Small intestine (tissue), 7 donors: ENCODE data around the gene CIPC. TPM values are rescaled to one million over a fixed set of nuclear protein-coding genes. Genes with fewer than 3 reads are reported as not detected.
A peak's percentile ranks its signal among the peaks of the same experiment; 100 is the strongest.

Source experiments
- DNase-seq, 2 donors: peaks; one replicate each; pipeline versions ENCODE4 v3.0.0 to v3.0.0-alpha.2; 2013
- FAIRE-seq: peaks from 2 replicates; lab custom pipeline; 2012; peaks lifted over from hg19 to GRCh38; lab: Jason Lieb, UNC
- H3K27ac ChIP-seq, 3 donors: one replicate each; pipeline ENCODE4 v1.5.1; 2013; ENCODE audit warnings: low read length in 2 of 3, mild to moderate bottlenecking in 2 of 3, control low read depth in 1 of 3, inconsistent platforms in 1 of 3, low read depth in 1 of 3, moderate library complexity in 1 of 3
- H3K27me3 ChIP-seq, 3 donors: one replicate each; pipeline ENCODE4 v1.6.1; 2013; ENCODE audit warnings: low read length in 3 of 3, inconsistent platforms in 1 of 3; ENCODE audit not compliant: control insufficient read depth in 3 of 3, insufficient read depth in 3 of 3
- H3K36me3 ChIP-seq, 3 donors: one replicate each; pipeline ENCODE4 v1.6.1; 2013; ENCODE audit warnings: low read length in 3 of 3, inconsistent platforms in 1 of 3, low read depth in 1 of 3, mild to moderate bottlenecking in 1 of 3, moderate library complexity in 1 of 3; ENCODE audit not compliant: control insufficient read depth in 3 of 3, insufficient read depth in 2 of 3
- H3K4me1 ChIP-seq, 3 donors: one replicate each; pipeline ENCODE4 v1.6.1; 2013; ENCODE audit warnings: low read length in 2 of 3, inconsistent platforms in 1 of 3, low read depth in 1 of 3, mild to moderate bottlenecking in 1 of 3, moderate library complexity in 1 of 3; ENCODE audit not compliant: control insufficient read depth in 3 of 3, insufficient read depth in 2 of 3
- H3K4me3 ChIP-seq, 3 donors: one replicate each; pipeline ENCODE4 v1.5.1; 2013; ENCODE audit warnings: low read length in 3 of 3, control low read depth in 1 of 3, inconsistent platforms in 1 of 3, low read depth in 1 of 3, mild to moderate bottlenecking in 1 of 3, moderate library complexity in 1 of 3
- H3K9me3 ChIP-seq, 2 donors: one replicate each; pipeline ENCODE4 v1.6.1; 2013; ENCODE audit warnings: low read depth in 1 of 2, low read length in 1 of 2; ENCODE audit not compliant: control insufficient read depth in 2 of 2, insufficient read depth in 1 of 2
- WGBS, 3 donors: extraction: QIAGEN DNeasy Blood & Tissue Kit; methylation state at CpG; one replicate each; pipeline ENCODE4 v1.1.7; 2013; 5-methylcytosine and 5-hydroxymethylcytosine counted together
- polyA plus RNA-seq, 4 donors: library from polyadenylated mRNA; stranded (reverse) in 3 of 4; unstranded in 1 of 4; fragments of 200-250 nt in 3 of 4; fragments of 120-200 nt in 1 of 4; gene quantifications; one replicate each; pipeline versions ENCODE4 v1.2.1 to v1.2.3, GENCODE V29; 2013
- donor health status: healthy with polysubstance abuse.
- donor health status: control.
- donor health status: control.
- donor health status: Bipolar disorder and iron deficiency.
- donor health status: healthy.

CIPC gene
- polyA plus RNA-seq, 4 donors: 7.6 to 26.9 (median 8.8) TPM

DNA sequence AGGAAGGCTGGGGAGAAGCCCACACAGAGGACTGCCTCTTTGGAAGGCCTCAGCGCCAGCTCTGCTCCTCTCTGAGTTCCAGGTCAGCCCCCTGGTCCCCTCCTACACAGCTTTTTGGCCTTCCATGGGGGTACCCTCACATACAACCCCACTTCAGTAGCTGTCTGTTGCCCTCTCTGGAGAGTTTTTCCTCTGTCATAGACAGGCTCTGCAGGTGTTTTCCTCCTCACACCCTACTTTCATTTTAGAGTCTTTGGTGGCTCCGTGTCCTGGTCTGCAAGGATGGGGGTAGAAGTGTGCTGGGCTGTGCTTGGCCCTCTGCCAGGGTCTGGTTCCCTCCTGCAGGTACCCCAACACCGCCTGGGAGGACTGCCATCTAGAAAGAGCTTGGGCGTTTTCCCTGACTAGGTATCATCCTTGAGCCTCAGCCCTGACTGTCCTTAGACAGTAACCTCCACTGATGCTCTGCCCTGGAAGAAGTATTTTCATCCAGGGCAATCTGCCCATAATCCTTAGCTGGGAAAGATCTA, 28.5 kb downstream of the CIPC start:
- DNase-seq (no peak), FAIRE-seq (no peak)
- H3K4me3 ChIP-seq: no peak overlapping the region
- H3K27ac ChIP-seq: no peak overlapping the region
- H3K27me3 ChIP-seq: peaks cover 0 to 49% (median 2%) of the 10 kb centered on the region in 3 donors
- no peaks in the 10 kb centered on the region for H3K9me3 ChIP-seq
- WGBS, 3 donors: 69 to 78% (median 70%) methylated on average over 4 of the region's 4 CpGs
- no peaks in the 10 kb centered on the region for H3K36me3 ChIP-seq
- peaks cover 2 to 30% (median 4%) of the 10 kb centered on the region in 3 donors for H3K4me1 ChIP-seq

DNA sequence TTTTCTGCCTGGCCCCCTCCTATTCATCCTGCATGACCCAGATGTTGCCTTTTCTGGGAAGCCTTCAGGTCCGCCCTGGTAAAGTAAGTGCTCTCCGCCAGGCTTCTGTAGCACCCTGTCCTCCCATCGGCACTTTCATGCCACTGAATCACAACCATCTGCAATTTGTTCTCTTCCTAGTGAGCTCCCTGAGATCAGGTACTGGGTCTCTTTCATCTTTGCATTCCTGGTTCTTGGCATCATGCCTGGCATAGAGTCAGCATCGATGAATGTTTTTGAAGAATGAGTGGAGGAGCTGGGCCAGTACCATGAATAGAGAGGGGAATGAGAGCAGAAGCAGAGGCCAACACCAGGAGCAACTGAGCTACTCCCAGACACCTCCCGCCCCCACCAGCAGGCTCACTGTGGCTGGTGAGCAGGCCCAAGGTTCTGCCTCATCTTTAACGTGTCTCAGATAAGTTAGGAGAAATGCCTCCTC, 30.4 kb downstream of the CIPC start:
- H3K27ac ChIP-seq: no peak overlapping the region
- peaks cover 0 to 21% (median 2%) of the 10 kb centered on the region in 3 donors for H3K4me1 ChIP-seq
- no peak for DNase-seq
- H3K27me3 ChIP-seq: peaks cover 0 to 57% (median 6%) of the 10 kb centered on the region in 3 donors
- H3K4me3 ChIP-seq: no peak overlapping the region
- H3K9me3 ChIP-seq: no peaks in the 10 kb centered on the region
- no peaks in the 10 kb centered on the region for H3K36me3 ChIP-seq
- no peak for FAIRE-seq
- 54 to 73% (median 60%) methylated on average over 6 of the region's 6 CpGs for WGBS, 3 donors

DNA sequence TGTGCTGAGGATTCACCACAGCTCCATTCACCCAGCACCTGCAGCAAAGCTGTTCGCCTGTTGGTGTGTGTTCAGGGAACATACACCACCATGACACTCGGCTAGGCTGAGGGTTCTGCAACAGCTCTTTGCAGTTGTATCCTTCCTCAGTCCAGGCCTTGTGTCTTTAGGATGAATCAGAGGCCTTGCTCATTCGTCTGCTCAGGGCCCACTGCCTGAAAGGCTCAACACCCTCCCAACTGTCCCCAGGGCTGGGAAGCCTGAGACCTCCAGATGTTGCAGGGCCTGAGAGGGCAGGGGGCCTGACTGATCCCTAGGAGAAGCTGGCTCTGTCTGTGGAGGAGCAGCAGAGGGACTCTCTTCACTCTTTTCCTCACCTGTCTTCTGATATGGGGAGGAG, 32.3 kb downstream of the CIPC start:
- peaks cover 0 to 3% (median 0%) of the 10 kb centered on the region in 3 donors for H3K4me1 ChIP-seq
- no peak overlapping the region for H3K4me3 ChIP-seq
- no peak overlapping the region for H3K27ac ChIP-seq
- H3K27me3 ChIP-seq: peaks cover 0 to 65% (median 8%) of the 10 kb centered on the region in 3 donors
- FAIRE-seq: no peak
- no peaks in the 10 kb centered on the region for H3K36me3 ChIP-seq
- no peaks in the 10 kb centered on the region for H3K9me3 ChIP-seq
- WGBS, 3 donors: 55 to 67% (median 59%) methylated on average over 3 of the region's 3 CpGs
- DNase-seq: no peak

DNA sequence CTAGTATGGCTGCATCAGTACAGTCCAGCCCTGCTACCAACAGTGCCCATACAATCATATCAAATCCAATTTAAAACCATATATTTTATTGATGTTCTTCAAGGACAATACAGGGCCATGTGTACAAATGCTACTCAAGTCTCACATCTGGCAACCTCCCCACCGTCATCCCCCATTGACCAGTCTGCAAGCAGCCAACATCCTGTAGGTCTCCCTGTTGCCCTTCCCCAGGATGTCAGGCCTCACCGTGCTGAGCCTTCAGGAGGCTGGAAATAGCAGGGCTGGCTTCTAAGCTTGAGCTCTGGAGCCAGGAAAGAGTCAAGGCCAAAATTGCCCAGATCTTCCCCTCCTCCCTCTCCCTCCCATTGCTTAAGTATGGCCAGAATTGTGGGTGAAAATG, 33.1 kb downstream of the CIPC start:
- H3K4me1 ChIP-seq: no peaks in the 10 kb centered on the region
- H3K4me3 ChIP-seq: no peak overlapping the region
- no peak for DNase-seq
- no peak for FAIRE-seq
- H3K27ac ChIP-seq: no peak overlapping the region
- 61 to 71% (median 70%) methylated on average over 2 of the region's 2 CpGs for WGBS, 3 donors
- H3K9me3 ChIP-seq: no peaks in the 10 kb centered on the region
- H3K27me3 ChIP-seq: peaks cover 0 to 60% (median 8%) of the 10 kb centered on the region in 3 donors
- no peaks in the 10 kb centered on the region for H3K36me3 ChIP-seq

DNA sequence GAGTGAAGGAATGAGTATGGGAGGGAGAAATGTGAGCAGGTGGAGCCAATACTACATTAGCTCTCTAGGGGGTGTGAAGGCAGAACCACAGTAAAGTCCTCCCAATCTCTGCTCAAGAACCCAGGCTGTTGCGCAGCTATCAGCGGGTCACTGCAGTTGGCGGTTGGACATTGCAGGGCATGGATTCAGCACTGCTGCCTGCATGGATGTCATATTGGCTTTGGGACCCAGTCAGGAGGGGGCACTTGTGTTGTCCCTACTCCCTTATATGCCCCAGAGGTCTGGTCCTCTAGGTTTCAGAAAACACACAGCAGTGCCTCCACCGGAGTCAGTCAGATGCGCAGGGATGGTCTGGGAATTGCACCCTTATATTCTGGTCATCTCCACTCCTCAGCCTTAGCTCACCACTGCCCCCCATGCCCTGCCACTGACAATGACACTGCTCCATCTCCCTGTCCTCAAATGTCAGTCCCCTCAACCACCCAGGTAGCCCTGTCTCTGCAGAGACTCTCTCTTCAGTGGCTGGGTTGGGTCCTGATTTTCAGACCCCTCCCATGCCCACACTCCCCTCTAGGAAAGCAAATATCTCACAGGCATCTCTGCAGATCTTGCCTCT, 33.9 kb downstream of the CIPC start:
- FAIRE-seq: no peak
- Histone ChIP-seq H3K36me3 (no peaks in the 10 kb centered on the region), H3K27me3 (peaks cover 3 to 53% (median 8%) of the 10 kb centered on the region in 3 donors), H3K27ac (no peak overlapping the region), H3K4me3 (no peak overlapping the region), H3K4me1 (no peaks in the 10 kb centered on the region), H3K9me3 (no peaks in the 10 kb centered on the region)
- 82 to 96% (median 94%) methylated on average over 5 of the region's 5 CpGs for WGBS, 3 donors
- DNase-seq: no peak

DNA sequence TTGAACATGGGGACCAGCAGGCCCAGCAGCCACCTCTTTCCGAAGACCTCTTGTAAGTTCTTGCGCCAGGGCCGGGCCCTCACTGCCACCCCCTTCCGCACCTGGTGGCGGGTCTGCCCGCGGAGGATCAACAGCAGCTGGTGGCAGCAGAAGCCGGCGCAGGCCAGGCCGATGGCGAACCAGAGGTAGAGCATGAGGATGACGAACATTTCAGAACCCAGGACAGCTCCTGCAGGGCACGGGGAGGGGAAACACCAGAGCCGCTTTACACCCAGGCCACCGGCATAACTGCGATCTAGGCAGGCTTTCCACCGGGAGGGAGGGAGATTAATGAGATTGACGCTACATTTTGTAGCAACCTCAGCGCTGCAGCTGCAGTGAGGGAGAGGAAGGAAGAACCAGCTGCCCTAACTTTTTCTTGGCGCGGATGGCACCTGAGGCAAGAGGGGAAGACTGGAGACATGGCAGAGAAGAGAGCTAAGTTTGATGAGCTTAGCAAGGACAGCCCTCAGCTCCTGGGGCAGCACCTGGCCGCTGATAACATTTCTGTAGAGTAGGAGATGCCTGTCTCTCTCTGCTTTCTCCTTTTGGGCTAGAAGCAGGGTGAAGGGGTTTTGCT, 35.8 kb downstream of the CIPC start:
- no peak for FAIRE-seq
- no peaks in the 10 kb centered on the region for H3K9me3 ChIP-seq
- no peaks in the 10 kb centered on the region for H3K36me3 ChIP-seq
- peaks cover 3 to 55% (median 17%) of the 10 kb centered on the region in 3 donors for H3K27me3 ChIP-seq
- H3K27ac ChIP-seq: no peak overlapping the region
- H3K4me3 ChIP-seq: no peak overlapping the region
- WGBS, 3 donors: 6 to 8% (median 7%) methylated on average over 22 of the region's 22 CpGs
- DNase-seq: peak; percentile 36 to 86
- no peaks in the 10 kb centered on the region for H3K4me1 ChIP-seq

DNA sequence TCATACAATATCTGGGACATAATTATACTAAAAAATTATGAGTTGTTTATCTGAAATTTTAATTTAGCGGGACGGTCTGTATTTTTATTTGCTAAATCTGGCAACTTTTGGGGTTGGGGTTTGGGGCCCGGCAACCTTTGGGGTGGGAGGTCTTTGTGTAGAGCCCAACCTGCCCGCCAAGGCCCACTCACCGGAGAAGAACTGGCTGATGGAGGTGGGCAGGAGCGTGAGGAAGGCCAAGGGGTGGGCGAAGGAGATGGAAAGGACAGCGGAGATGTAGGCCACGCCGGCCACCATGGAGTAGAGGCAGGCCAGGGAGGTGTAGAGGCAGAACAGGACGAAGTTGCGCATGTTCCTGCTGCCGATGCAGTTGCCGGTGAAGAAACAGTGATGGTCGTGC, 41.0 kb downstream of the CIPC start:
- H3K4me1 ChIP-seq: peaks cover 0 to 6% (median 0%) of the 10 kb centered on the region in 3 donors
- peaks cover 23 to 77% (median 25%) of the 10 kb centered on the region in 3 donors for H3K27me3 ChIP-seq
- no peak overlapping the region for H3K4me3 ChIP-seq
- FAIRE-seq (no peak), DNase-seq (no peak)
- H3K36me3 ChIP-seq: no peaks in the 10 kb centered on the region
- no peaks in the 10 kb centered on the region for H3K9me3 ChIP-seq
- 79 to 81% (median 81%) methylated on average over 15 of the region's 15 CpGs for WGBS, 3 donors
- H3K27ac ChIP-seq: no peak overlapping the region

DNA sequence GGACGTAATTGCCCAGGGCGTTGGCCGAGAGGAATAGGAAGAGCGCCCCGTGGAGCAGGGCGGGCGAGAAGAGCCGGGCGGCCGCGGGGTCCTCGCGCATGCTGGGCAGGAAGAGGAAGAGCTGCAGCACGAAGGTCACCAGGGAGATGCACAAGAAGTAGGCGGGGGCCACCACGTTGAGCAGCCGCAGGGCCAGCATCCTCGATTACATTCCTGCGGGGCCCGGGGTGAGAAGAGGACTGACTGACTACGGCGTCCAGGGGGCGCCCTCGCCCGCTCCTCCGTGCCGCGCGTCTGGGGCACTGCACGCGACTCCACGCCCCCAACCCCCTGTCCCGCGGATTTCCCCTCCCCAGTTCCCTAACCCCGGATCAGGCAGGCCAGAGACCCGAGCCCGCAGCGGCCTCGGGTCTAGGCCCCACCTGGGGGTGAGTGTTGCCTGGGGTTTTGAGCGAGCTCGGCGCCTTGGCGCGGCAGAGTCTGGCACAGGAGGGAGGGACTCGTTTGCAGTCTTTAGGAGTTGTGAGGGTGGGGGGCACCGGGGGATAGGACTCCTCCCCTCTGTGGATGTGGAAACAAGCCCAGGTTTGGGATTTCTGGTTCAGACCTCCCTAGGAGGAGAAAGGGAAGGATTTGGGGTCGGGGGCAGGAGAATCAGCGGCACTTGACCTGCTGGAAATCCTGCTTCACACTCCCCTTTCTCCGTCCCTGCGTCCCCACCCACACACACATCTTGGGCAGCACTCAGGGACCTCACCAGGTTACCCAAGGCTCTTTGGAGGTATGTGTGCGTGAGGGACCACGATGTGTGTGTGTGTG, 41.7 kb downstream of the CIPC start:
- peaks cover 25 to 77% (median 28%) of the 10 kb centered on the region in 3 donors for H3K27me3 ChIP-seq
- peaks cover 0 to 6% (median 0%) of the 10 kb centered on the region in 3 donors for H3K4me1 ChIP-seq
- H3K9me3 ChIP-seq: no peaks in the 10 kb centered on the region
- no peaks in the 10 kb centered on the region for H3K36me3 ChIP-seq
- WGBS, 3 donors: 2 to 5% (median 4%) methylated on average over 48 to 52 of the region's 52 CpGs
- H3K27ac ChIP-seq: no peak overlapping the region
- H3K4me3 ChIP-seq: no peak overlapping the region
- DNase-seq (peak; percentile 6 to 52), FAIRE-seq (no peak)
